HEK293T (cell line): Measurements from ENCODE around the gene TRIM66.

Experiments
- BHLHE40 ChIP-seq: fragments of 450-650 bp; IDR thresholded peaks from 2 replicates; pipeline ENCODE4 v1.6.1; 2016; ENCODE audit warnings: mild to moderate bottlenecking, moderate library complexity, borderline replicate concordance
- FOXA1 ChIP-seq: fragments of 450-650 bp; IDR thresholded peaks from 2 replicates; pipeline ENCODE4 v1.6.1; 2016; ENCODE audit warnings: mild to moderate bottlenecking
- FOXM1 ChIP-seq: fragments of 450-650 bp; IDR thresholded peaks from 2 replicates; pipeline ENCODE4 v1.6.1; 2017; ENCODE audit warnings: mild to moderate bottlenecking, borderline replicate concordance
- HDGF ChIP-seq: fragments of 450-650 bp; IDR thresholded peaks from 2 replicates; pipeline ENCODE4 v1.6.1; 2017; ENCODE audit warnings: antibody characterized with exemption, borderline replicate concordance
- L3MBTL2 ChIP-seq: fragments of 450-650 bp; conservative IDR thresholded peaks from 2 replicates; pipeline ENCODE4 v1.6.1; 2016; ENCODE audit warnings: mild to moderate bottlenecking
- NFRKB ChIP-seq: fragments of 450-650 bp; IDR thresholded peaks from 2 replicates; pipeline ENCODE4 v1.6.1; 2016; ENCODE audit warnings: mild to moderate bottlenecking, moderate library complexity
- SP1 ChIP-seq: fragments of 450-650 bp; IDR thresholded peaks from 2 replicates; pipeline ENCODE4 v1.6.1; 2017
- SUZ12 ChIP-seq: fragments of 450-650 bp; IDR thresholded peaks from 2 replicates; pipeline ENCODE4 v1.6.1; 2016; ENCODE audit warnings: mild to moderate bottlenecking
- TARDBP ChIP-seq: fragments of 450-650 bp; IDR thresholded peaks from 2 replicates; pipeline ENCODE4 v1.6.1; 2016

GRCh38 chr11:8690374-8691342, 8.2 kb upstream of the TRIM66 start:
- no peak for TF ChIP-seq FOXA1
- TF ChIP-seq NFRKB, result no peak
- no peak for TF ChIP-seq L3MBTL2
- no peak for TF ChIP-seq SP1
- no peak for TF ChIP-seq FOXM1
- no peak for TF ChIP-seq HDGF
- TF ChIP-seq SUZ12, result no peak
- no peak for TF ChIP-seq TARDBP
- TF ChIP-seq BHLHE40, result no peak
